Fibroblast of skin of left quadriceps (primary cell): ENCODE data around the gene DBF4B.

ENCODE experiments used
- DNase-seq, 2 experiments: peaks; one replicate each; pipeline ENCODE4 v3.0.0-alpha.2; 2013; ENCODE audit warnings: low read depth in 2 of 2

The DBF4B gene

GRCh38 chr17:44797802-44798201 is 89.3 kb downstream of the DBF4B start:
- DNase-seq = no peak

GRCh38 chr17:44798356-44798755 is 89.9 kb downstream of the DBF4B start:
- DNase-seq = no peak
